ENCODE measurements around the gene CDH13. TPM values are rescaled to one million over a fixed set of nuclear protein-coding genes. Genes with fewer than 3 reads are reported as not detected.

CDH13 gene
- total RNA-seq, 2 donors from 2014 or later: 2.4 to 6.3 TPM

- Histone ChIP-seq H3K9ac (ENCODE audit: low read depth in 2 of 2, low read length in 2 of 2) (no peak overlapping the region), H3K36me3 (no peaks in the 10 kb centered on the region), H3K4me1 (no peaks in the 10 kb centered on the region), H3K4me3 (no peak overlapping the region), H3K9me3 (no peaks in the 10 kb centered on the region), H3K27me3 (no peaks in the 10 kb centered on the region), H3K27ac (no peak overlapping the region)
- intact Hi-C loops (cut with DNase I): no loop called here
- DNase-seq: no peak
- no peak for TF ChIP-seq CTCF (IDR thresholded peaks at IDR 0.05)
Measured at GRCh38 chr16:83363521-83363920, 736.8 kb downstream of the CDH13 start.

GRCh38 chr16:83365166-83365565 is 738.4 kb downstream of the CDH13 start:
- Histone ChIP-seq H3K27me3 (no peaks in the 10 kb centered on the region), H3K36me3 (no peaks in the 10 kb centered on the region), H3K9ac (ENCODE audit: low read depth in 2 of 2, low read length in 2 of 2) (no peak overlapping the region), H3K4me1 (no peaks in the 10 kb centered on the region), H3K9me3 (no peaks in the 10 kb centered on the region), H3K27ac (no peak overlapping the region), H3K4me3 (no peak overlapping the region)
- no peak for TF ChIP-seq CTCF (IDR thresholded peaks at IDR 0.05)
- no peak for DNase-seq
- intact Hi-C loops (cut with DNase I): no loop called here

DNA sequence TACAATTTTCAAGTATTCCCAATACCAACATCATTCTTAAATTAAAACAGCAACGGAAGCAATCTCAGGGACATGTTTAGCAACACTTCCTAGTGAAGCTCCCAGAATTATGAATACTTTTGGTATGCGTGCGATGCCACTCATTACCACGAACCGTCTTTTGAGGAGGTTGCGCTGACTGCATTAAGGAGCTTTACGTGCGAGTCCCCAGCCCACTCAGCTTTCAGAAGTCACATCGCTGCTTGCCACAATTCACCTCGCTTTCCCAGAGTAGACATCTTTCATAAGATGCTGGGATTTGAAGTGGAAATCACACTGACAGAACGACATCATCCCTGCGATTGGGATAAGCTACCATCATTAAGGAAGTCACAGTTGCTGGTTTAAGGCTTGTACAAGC is 739.5 kb downstream of the CDH13 start:
- intact Hi-C loops (cut with DNase I): no loop called here
- Histone ChIP-seq H3K4me3 (no peak overlapping the region), H3K4me1 (no peaks in the 10 kb centered on the region), H3K27me3 (no peaks in the 10 kb centered on the region), H3K27ac (no peak overlapping the region), H3K36me3 (no peaks in the 10 kb centered on the region), H3K9ac (ENCODE audit: low read depth in 2 of 2, low read length in 2 of 2) (no peak overlapping the region), H3K9me3 (no peaks in the 10 kb centered on the region)
- no peak for TF ChIP-seq CTCF (IDR thresholded peaks at IDR 0.05)
- DNase-seq: no peak

GRCh38 chr16:83374979-83375378 is 748.2 kb downstream of the CDH13 start:
- intact Hi-C loops (cut with DNase I): no loop called here
- no peak for DNase-seq
- H3K36me3 ChIP-seq: no peaks in the 10 kb centered on the region
- H3K9ac ChIP-seq (ENCODE audit: low read depth in 2 of 2, low read length in 2 of 2): no peak overlapping the region
- no peak overlapping the region for H3K27ac ChIP-seq
- H3K4me3 ChIP-seq: no peak overlapping the region
- no peak for TF ChIP-seq CTCF (IDR thresholded peaks at IDR 0.05)
- no peaks in the 10 kb centered on the region for H3K4me1 ChIP-seq
- H3K27me3 ChIP-seq: no peaks in the 10 kb centered on the region
- H3K9me3 ChIP-seq: no peaks in the 10 kb centered on the region

- H3K4me1 ChIP-seq: no peaks in the 10 kb centered on the region
- no peak overlapping the region for H3K27ac ChIP-seq
Measured at GRCh38 chr16:83389751-83390150, 763.0 kb downstream of the CDH13 start.

More at GRCh38 chr16:83389751-83390150, 763.0 kb downstream of the CDH13 start:
- no peaks in the 10 kb centered on the region for H3K9me3 ChIP-seq
- H3K9ac ChIP-seq (ENCODE audit: low read depth in 2 of 2, low read length in 2 of 2): no peak overlapping the region
- DNase-seq: no peak
- H3K27me3 ChIP-seq: no peaks in the 10 kb centered on the region
- H3K4me3 ChIP-seq: no peak overlapping the region
- no peak for TF ChIP-seq CTCF (IDR thresholded peaks at IDR 0.05)
- no peaks in the 10 kb centered on the region for H3K36me3 ChIP-seq
- intact Hi-C loops (cut with DNase I): no loop called here
